Upper lobe of right lung (tissue), 1 donor: ENCODE measurements around the gene ABHD12. TPM values are rescaled to one million over a fixed set of nuclear protein-coding genes. Genes with fewer than 3 reads are reported as not detected.
A peak's percentile ranks its signal among the peaks of the same experiment; 100 is the strongest.
"Not testable (repeated sequence)": the region's sequence is repeated elsewhere in the genome, so short reads cannot be mapped to it uniquely, and the experiment has no call there.

ENCODE experiments used
- ATAC-seq: fragments of 200-7000 bp; cut with Tn5 transposase; one replicate; pipeline ENCODE4 v1.9.1; 2020; ENCODE audit warnings: mild to moderate bottlenecking, moderate library complexity
- DNase-seq: peaks from one replicate; pipeline ENCODE4 v3.0.0-alpha.2; 2020
- H3K27ac ChIP-seq: fragments of 200-600 bp; one replicate; pipeline ENCODE4 v1.8.0; 2022
- H3K27me3 ChIP-seq: fragments of 200-600 bp; one replicate; pipeline ENCODE4 v1.8.0; 2022; ENCODE audit warnings: mild to moderate bottlenecking
- H3K36me3 ChIP-seq: fragments of 200-600 bp; one replicate; pipeline ENCODE4 v1.8.0; 2022
- H3K4me1 ChIP-seq: fragments of 200-600 bp; one replicate; pipeline ENCODE4 v1.8.0; 2022
- H3K4me3 ChIP-seq: fragments of 200-600 bp; one replicate; pipeline ENCODE4 v1.8.0; 2022; ENCODE audit warnings: mild to moderate bottlenecking
- H3K9me3 ChIP-seq: fragments of 200-600 bp; one replicate; pipeline ENCODE4 v1.8.0; 2022
- intact Hi-C: fragments of 100-400 bp; cut with DNase I; formaldehyde crosslinking; loops from one replicate; pipeline ENCODE4 v1.11.0; 2022
- total RNA-seq: library from RNA; stranded (reverse); fragmentation: NEBNext Ultra II Directional; extraction: Animal tissue kit (Norgen Biotek cat#: 25700); gene quantifications from one replicate; pipeline ENCODE4 v1.2.1, GENCODE V29; 2021
- TF ChIP-seq, protein P1 (sequence below): fragments of 200-600 bp; IDR thresholded peaks from one replicate; pipeline ENCODE4 v1.8.0; 2022; ENCODE audit warnings: antibody characterized with exemption
- donor health status: DM: no; HTN: yes; CAD: no; lungs with severe emphysema.

The ABHD12 gene
- total RNA-seq, 1 donor from 2014 or later, result 45.2 TPM

DNA sequence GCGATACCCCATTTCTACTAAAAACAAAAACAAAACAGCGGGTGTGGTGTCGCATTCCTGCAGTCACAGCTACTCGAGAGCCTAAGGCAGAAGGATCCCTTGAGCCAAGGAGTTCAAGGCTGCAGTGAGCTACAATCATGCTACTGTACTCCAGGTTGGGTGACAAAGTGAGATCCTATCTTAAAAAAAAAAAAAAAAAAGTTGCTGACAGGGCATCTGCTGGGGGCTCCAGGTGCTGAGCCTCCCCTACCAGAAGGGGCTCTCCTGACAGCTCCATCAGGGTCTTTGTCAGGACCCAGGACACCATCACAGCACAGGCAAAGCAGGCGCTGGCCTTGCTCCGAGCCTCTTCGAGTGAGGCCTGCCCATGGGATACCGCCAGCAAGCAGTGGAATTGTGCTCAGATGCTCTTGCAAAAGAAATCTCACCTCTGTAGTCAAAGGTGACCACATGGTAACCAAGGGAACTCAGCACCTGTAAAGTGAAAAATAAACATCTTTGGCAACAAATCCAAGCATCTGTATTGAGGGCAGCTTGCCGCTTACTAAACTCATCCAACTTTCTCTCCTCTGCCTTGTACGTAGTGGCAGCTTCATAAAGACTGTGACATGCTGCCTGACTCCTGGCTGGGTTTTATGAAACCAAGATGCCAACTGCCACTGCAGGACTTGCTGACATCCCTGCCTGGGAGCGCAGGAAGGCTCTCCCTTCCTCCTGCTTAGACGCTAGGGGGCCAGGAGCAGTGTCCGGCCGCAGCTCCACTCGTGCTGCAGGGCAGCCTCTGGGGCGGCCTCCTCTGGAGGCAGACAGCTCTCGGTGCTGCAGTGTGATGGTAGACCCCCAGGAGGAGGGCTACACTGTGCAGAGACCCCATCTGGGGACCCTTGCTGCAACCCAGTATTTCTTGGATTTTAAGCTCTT is 75.9 kb downstream of the ABHD12 start:
- H3K36me3 ChIP-seq, result no peaks in the 10 kb centered on the region
- TF ChIP-seq, protein P1, sequence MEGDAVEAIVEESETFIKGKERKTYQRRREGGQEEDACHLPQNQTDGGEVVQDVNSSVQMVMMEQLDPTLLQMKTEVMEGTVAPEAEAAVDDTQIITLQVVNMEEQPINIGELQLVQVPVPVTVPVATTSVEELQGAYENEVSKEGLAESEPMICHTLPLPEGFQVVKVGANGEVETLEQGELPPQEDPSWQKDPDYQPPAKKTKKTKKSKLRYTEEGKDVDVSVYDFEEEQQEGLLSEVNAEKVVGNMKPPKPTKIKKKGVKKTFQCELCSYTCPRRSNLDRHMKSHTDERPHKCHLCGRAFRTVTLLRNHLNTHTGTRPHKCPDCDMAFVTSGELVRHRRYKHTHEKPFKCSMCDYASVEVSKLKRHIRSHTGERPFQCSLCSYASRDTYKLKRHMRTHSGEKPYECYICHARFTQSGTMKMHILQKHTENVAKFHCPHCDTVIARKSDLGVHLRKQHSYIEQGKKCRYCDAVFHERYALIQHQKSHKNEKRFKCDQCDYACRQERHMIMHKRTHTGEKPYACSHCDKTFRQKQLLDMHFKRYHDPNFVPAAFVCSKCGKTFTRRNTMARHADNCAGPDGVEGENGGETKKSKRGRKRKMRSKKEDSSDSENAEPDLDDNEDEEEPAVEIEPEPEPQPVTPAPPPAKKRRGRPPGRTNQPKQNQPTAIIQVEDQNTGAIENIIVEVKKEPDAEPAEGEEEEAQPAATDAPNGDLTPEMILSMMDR, result no peak
- peaks cover 12% of the 10 kb centered on the region for H3K4me1 ChIP-seq
- no peaks in the 10 kb centered on the region for H3K9me3 ChIP-seq
- H3K27ac ChIP-seq, result no peak overlapping the region
- ATAC-seq (no peak), DNase-seq (peak; percentile 43)
- H3K4me3 ChIP-seq, result no peak overlapping the region
- intact Hi-C loops, result no loop called here
- H3K27me3 ChIP-seq, result no peaks in the 10 kb centered on the region

DNA sequence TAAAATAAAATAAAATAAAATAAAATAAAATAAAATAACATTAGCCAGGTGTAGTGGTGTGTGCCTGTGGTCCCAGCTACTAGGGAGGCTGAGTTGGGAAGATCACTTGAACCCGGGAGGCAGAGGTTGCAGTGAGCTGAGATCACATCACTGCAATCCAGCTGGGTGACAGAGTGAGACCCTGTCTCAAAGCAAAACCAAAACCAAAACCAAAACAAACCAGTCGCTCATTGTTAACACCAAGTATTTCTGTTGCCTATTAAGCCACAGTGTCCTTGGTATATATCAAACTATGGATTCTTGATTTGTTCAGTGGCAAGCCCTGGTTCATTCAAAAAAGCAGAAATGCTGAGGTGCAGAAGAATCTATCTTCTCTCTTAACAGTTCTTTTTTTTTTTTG is 77.0 kb downstream of the ABHD12 start:
- intact Hi-C loops, result no loop called here
- no peak overlapping the region for H3K4me3 ChIP-seq
- H3K9me3 ChIP-seq, result no peaks in the 10 kb centered on the region
- H3K36me3 ChIP-seq, result no peaks in the 10 kb centered on the region
- H3K27me3 ChIP-seq, result no peaks in the 10 kb centered on the region
- H3K27ac ChIP-seq, result no peak overlapping the region
- H3K4me1 ChIP-seq, result peaks cover 9% of the 10 kb centered on the region
- DNase-seq (no peak), ATAC-seq (no peak)
- TF ChIP-seq, protein P1, result no peak

DNA sequence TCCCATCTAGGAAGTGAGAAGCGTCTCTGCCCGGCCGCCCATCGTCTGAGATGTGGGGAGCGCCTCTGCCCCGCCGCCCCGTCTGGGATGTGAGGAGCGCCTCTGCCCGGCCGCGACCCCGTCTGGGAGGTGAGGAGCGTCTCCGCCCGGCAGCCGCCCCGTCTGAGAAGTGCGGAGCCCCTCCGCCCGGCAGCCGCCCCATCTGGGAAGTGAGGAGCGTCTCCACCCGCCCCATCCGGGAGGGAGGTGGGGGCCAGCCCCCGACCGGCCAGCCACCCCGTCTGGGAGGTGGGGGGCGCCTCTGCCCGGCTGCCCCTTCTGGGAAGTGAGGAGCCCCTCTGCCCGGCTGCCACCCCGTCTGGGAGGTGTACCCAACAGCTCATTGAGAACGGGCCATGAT is 77.9 kb downstream of the ABHD12 start:
- ATAC-seq, H3K36me3 ChIP-seq, intact Hi-C loops, H3K4me3 ChIP-seq, H3K27me3 ChIP-seq, H3K27ac ChIP-seq, H3K4me1 ChIP-seq, H3K9me3 ChIP-seq: not testable (repeated sequence)
- peak; percentile 40 for DNase-seq

DNA sequence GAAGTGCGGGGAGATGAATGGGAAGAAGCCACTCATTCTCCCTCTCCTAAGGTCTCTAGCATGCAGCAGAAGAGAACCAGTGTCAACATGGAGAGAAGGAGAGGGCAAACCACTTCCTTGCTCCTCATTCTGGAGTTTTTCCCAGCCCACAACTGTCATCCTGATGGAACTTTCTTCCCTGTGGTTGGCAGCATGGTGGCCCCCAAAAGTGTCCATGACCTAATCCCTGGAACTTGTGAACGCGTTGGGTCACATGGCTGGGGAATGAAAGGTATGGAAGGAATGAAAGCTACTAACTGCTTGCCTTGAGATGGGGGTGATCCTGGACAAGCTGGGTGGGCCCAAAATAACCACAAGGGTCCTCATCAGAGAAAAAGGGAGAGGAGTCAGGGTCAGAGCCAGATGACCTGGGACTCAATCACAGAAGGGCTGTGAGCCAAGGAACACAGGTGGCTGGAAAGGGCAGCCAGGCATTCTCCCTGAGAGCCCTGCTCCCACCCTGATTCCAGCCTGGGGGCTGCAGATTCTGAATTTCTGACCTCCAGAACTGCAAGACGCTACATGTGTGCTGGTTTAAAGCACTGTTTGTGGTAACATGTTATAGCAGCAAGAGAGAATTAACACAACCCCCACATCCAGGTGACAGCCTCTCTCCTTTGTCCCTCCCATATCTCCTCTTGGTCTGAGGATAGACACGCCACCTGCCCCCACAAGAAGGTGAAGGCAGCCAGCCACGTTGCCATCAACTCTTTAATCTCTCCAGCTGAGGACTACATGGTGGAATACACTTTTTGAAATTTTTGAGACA is 79.5 kb downstream of the ABHD12 start:
- H3K27ac ChIP-seq, result peak overlapping the region; percentile 81
- intact Hi-C loops, result no loop called here
- no peak overlapping the region for H3K4me3 ChIP-seq
- TF ChIP-seq, protein P1, result no peak
- H3K9me3 ChIP-seq, result no peaks in the 10 kb centered on the region
- peaks cover 7% of the 10 kb centered on the region for H3K36me3 ChIP-seq
- H3K4me1 ChIP-seq, result peaks cover 9% of the 10 kb centered on the region
- no peaks in the 10 kb centered on the region for H3K27me3 ChIP-seq
- ATAC-seq, result no peak
- DNase-seq, result peak; percentile 36

DNA sequence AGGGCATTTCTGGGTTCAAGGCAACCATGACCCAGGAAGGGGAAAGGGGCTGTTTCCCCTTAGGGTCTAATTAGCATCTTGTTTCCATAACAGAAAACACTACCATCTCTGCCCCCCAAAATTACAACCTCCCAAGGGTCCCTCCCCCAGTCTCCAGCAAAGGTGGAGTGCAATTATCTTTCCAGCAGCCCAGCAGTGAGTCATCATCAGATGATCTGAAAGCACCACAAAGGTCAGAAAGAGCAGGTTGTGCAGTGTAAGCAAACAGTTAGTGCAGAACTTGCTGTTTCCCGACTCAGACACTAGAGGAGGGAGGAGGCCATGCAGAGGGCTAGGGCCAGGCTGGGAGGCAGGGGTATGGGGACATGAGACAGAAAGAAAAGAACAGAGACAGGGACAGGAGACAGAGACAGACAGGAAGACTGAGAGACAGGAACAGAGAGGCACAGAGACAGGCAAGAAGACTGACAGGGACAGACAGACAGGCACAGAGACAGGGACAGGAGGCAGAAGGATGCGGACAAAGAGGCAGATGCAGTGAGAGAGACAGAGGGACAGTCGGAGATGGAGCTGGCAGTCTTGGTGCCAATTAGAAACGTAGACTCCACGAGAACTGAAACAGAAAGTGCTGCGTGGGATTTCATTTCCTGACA is 80.2 kb downstream of the ABHD12 start:
- intact Hi-C loops, result no loop called here
- Histone ChIP-seq H3K9me3 (no peaks in the 10 kb centered on the region), H3K4me3 (no peak overlapping the region), H3K27me3 (no peaks in the 10 kb centered on the region), H3K27ac (peak overlapping the region; percentile 81), H3K4me1 (peaks cover 9% of the 10 kb centered on the region), H3K36me3 (peaks cover 7% of the 10 kb centered on the region)
- DNase-seq, result peak; percentile 71
- ATAC-seq, result peak; percentile 89
- TF ChIP-seq, protein P1, result peak; percentile 44
